Measurements from ENCODE around the gene ETV3. TPM values are rescaled to one million over a fixed set of nuclear protein-coding genes. Genes with fewer than 3 reads are reported as not detected.

Gene ETV3
- polyA plus RNA-seq, 2 donors: 9.3 to 9.4 TPM

- 61 to 68% methylated on average over 3 of the region's 3 CpGs for WGBS, 2 donors
- no peaks in the 10 kb centered on the region for H3K36me3 ChIP-seq (ENCODE audit: control insufficient read depth in 2 of 2, insufficient read depth in 2 of 2, low read length in 1 of 2)
- H3K4me3 ChIP-seq (ENCODE audit: low read depth in 1 of 2, low read length in 2 of 2): no peak overlapping the region
- no peaks in the 10 kb centered on the region for H3K27me3 ChIP-seq (ENCODE audit: control insufficient read depth in 1 of 2, insufficient read depth in 2 of 2, low read length in 2 of 2)
- peaks cover 0 to 2% of the 10 kb centered on the region in 2 donors for H3K4me1 ChIP-seq (ENCODE audit: control insufficient read depth in 2 of 2, insufficient read depth in 2 of 2, low read length in 1 of 2)
- no peaks in the 10 kb centered on the region for H3K9me3 ChIP-seq (ENCODE audit: control insufficient read depth in 2 of 2, insufficient read depth in 1 of 2, low read depth in 1 of 2, low read length in 1 of 2)
- no peak overlapping the region for H3K27ac ChIP-seq (ENCODE audit: low read depth in 2 of 2, low read length in 1 of 2)
Measured at GRCh38 chr1:157090771-157091170, 47.4 kb downstream of the ETV3 start.

- no peaks in the 10 kb centered on the region for H3K9me3 ChIP-seq (ENCODE audit: control insufficient read depth in 2 of 2, insufficient read depth in 1 of 2, low read depth in 1 of 2, low read length in 1 of 2)
- H3K27me3 ChIP-seq (ENCODE audit: control insufficient read depth in 1 of 2, insufficient read depth in 2 of 2, low read length in 2 of 2): no peaks in the 10 kb centered on the region
- 18% methylated on average over 10 of the region's 10 CpGs for WGBS, 2 donors
- no peaks in the 10 kb centered on the region for H3K4me1 ChIP-seq (ENCODE audit: control insufficient read depth in 2 of 2, insufficient read depth in 2 of 2, low read length in 1 of 2)
- H3K4me3 ChIP-seq (ENCODE audit: low read depth in 1 of 2, low read length in 2 of 2): no peak overlapping the region
- H3K36me3 ChIP-seq (ENCODE audit: control insufficient read depth in 2 of 2, insufficient read depth in 2 of 2, low read length in 1 of 2): no peaks in the 10 kb centered on the region
- H3K27ac ChIP-seq (ENCODE audit: low read depth in 2 of 2, low read length in 1 of 2): no peak overlapping the region
Measured at GRCh38 chr1:157090196-157090647, 48.0 kb downstream of the ETV3 start.

- H3K4me1 ChIP-seq (ENCODE audit: control insufficient read depth in 2 of 2, insufficient read depth in 2 of 2, low read length in 1 of 2): no peaks in the 10 kb centered on the region
- no peak overlapping the region for H3K27ac ChIP-seq (ENCODE audit: low read depth in 2 of 2, low read length in 1 of 2)
- 86 to 89% methylated on average over 9 of the region's 9 CpGs for WGBS, 2 donors
Measured at GRCh38 chr1:157089789-157090188, 48.4 kb downstream of the ETV3 start.

GRCh38 chr1:157088607-157089006, 49.6 kb downstream of the ETV3 start:
- Histone ChIP-seq H3K36me3 (ENCODE audit: control insufficient read depth in 2 of 2, insufficient read depth in 2 of 2, low read length in 1 of 2) (no peaks in the 10 kb centered on the region), H3K27me3 (ENCODE audit: control insufficient read depth in 1 of 2, insufficient read depth in 2 of 2, low read length in 2 of 2) (no peaks in the 10 kb centered on the region), H3K27ac (ENCODE audit: low read depth in 2 of 2, low read length in 1 of 2) (no peak overlapping the region), H3K4me1 (ENCODE audit: control insufficient read depth in 2 of 2, insufficient read depth in 2 of 2, low read length in 1 of 2) (no peaks in the 10 kb centered on the region), H3K4me3 (ENCODE audit: low read depth in 1 of 2, low read length in 2 of 2) (no peak overlapping the region), H3K9me3 (ENCODE audit: control insufficient read depth in 2 of 2, insufficient read depth in 1 of 2, low read depth in 1 of 2, low read length in 1 of 2) (no peaks in the 10 kb centered on the region)

More at GRCh38 chr1:157089789-157090188, 48.4 kb downstream of the ETV3 start:
- no peaks in the 10 kb centered on the region for H3K27me3 ChIP-seq (ENCODE audit: control insufficient read depth in 1 of 2, insufficient read depth in 2 of 2, low read length in 2 of 2)
- no peak overlapping the region for H3K4me3 ChIP-seq (ENCODE audit: low read depth in 1 of 2, low read length in 2 of 2)
- H3K9me3 ChIP-seq (ENCODE audit: control insufficient read depth in 2 of 2, insufficient read depth in 1 of 2, low read depth in 1 of 2, low read length in 1 of 2): no peaks in the 10 kb centered on the region
- H3K36me3 ChIP-seq (ENCODE audit: control insufficient read depth in 2 of 2, insufficient read depth in 2 of 2, low read length in 1 of 2): no peaks in the 10 kb centered on the region

GRCh38 chr1:157087030-157087429, 51.2 kb downstream of the ETV3 start:
- H3K4me3 ChIP-seq (ENCODE audit: low read depth in 1 of 2, low read length in 2 of 2): no peak overlapping the region
- H3K27me3 ChIP-seq (ENCODE audit: control insufficient read depth in 1 of 2, insufficient read depth in 2 of 2, low read length in 2 of 2): no peaks in the 10 kb centered on the region
- 76 to 85% methylated on average over 5 of the region's 5 CpGs for WGBS, 2 donors
- no peaks in the 10 kb centered on the region for H3K9me3 ChIP-seq (ENCODE audit: control insufficient read depth in 2 of 2, insufficient read depth in 1 of 2, low read depth in 1 of 2, low read length in 1 of 2)
- no peak overlapping the region for H3K27ac ChIP-seq (ENCODE audit: low read depth in 2 of 2, low read length in 1 of 2)
- no peaks in the 10 kb centered on the region for H3K4me1 ChIP-seq (ENCODE audit: control insufficient read depth in 2 of 2, insufficient read depth in 2 of 2, low read length in 1 of 2)
- H3K36me3 ChIP-seq (ENCODE audit: control insufficient read depth in 2 of 2, insufficient read depth in 2 of 2, low read length in 1 of 2): no peaks in the 10 kb centered on the region

GRCh38 chr1:157086299-157086698, 51.9 kb downstream of the ETV3 start:
- H3K27ac ChIP-seq (ENCODE audit: low read depth in 2 of 2, low read length in 1 of 2): no peak overlapping the region
- H3K27me3 ChIP-seq (ENCODE audit: control insufficient read depth in 1 of 2, insufficient read depth in 2 of 2, low read length in 2 of 2): no peaks in the 10 kb centered on the region
- WGBS, 2 donors: 87% methylated on average over 6 of the region's 6 CpGs
- H3K4me3 ChIP-seq (ENCODE audit: low read depth in 1 of 2, low read length in 2 of 2): no peak overlapping the region
- no peaks in the 10 kb centered on the region for H3K36me3 ChIP-seq (ENCODE audit: control insufficient read depth in 2 of 2, insufficient read depth in 2 of 2, low read length in 1 of 2)
- H3K4me1 ChIP-seq (ENCODE audit: control insufficient read depth in 2 of 2, insufficient read depth in 2 of 2, low read length in 1 of 2): no peaks in the 10 kb centered on the region
- H3K9me3 ChIP-seq (ENCODE audit: control insufficient read depth in 2 of 2, insufficient read depth in 1 of 2, low read depth in 1 of 2, low read length in 1 of 2): no peaks in the 10 kb centered on the region

- H3K4me3 ChIP-seq (ENCODE audit: low read depth in 1 of 2, low read length in 2 of 2): no peak overlapping the region
- H3K9me3 ChIP-seq (ENCODE audit: control insufficient read depth in 2 of 2, insufficient read depth in 1 of 2, low read depth in 1 of 2, low read length in 1 of 2): no peaks in the 10 kb centered on the region
- 84 to 86% methylated on average over 5 of the region's 5 CpGs for WGBS, 2 donors
- H3K36me3 ChIP-seq (ENCODE audit: control insufficient read depth in 2 of 2, insufficient read depth in 2 of 2, low read length in 1 of 2): no peaks in the 10 kb centered on the region
- H3K4me1 ChIP-seq (ENCODE audit: control insufficient read depth in 2 of 2, insufficient read depth in 2 of 2, low read length in 1 of 2): no peaks in the 10 kb centered on the region
- H3K27me3 ChIP-seq (ENCODE audit: control insufficient read depth in 1 of 2, insufficient read depth in 2 of 2, low read length in 2 of 2): no peaks in the 10 kb centered on the region
- no peak overlapping the region for H3K27ac ChIP-seq (ENCODE audit: low read depth in 2 of 2, low read length in 1 of 2)
Measured at GRCh38 chr1:157085421-157085820, 52.8 kb downstream of the ETV3 start.

- H3K27ac ChIP-seq (ENCODE audit: low read depth in 2 of 2, low read length in 1 of 2): no peak overlapping the region
- no peaks in the 10 kb centered on the region for H3K4me1 ChIP-seq (ENCODE audit: control insufficient read depth in 2 of 2, insufficient read depth in 2 of 2, low read length in 1 of 2)
- H3K36me3 ChIP-seq (ENCODE audit: control insufficient read depth in 2 of 2, insufficient read depth in 2 of 2, low read length in 1 of 2): no peaks in the 10 kb centered on the region
- H3K9me3 ChIP-seq (ENCODE audit: control insufficient read depth in 2 of 2, insufficient read depth in 1 of 2, low read depth in 1 of 2, low read length in 1 of 2): no peaks in the 10 kb centered on the region
- WGBS, 2 donors: 74 to 75% methylated on average over 5 of the region's 5 CpGs
- no peak overlapping the region for H3K4me3 ChIP-seq (ENCODE audit: low read depth in 1 of 2, low read length in 2 of 2)
- no peaks in the 10 kb centered on the region for H3K27me3 ChIP-seq (ENCODE audit: control insufficient read depth in 1 of 2, insufficient read depth in 2 of 2, low read length in 2 of 2)
Measured at GRCh38 chr1:157084720-157085119, 53.5 kb downstream of the ETV3 start.

GRCh38 chr1:157081707-157082106, 56.5 kb downstream of the ETV3 start:
- no peak overlapping the region for H3K27ac ChIP-seq (ENCODE audit: low read depth in 2 of 2, low read length in 1 of 2)
- H3K4me3 ChIP-seq (ENCODE audit: low read depth in 1 of 2, low read length in 2 of 2): no peak overlapping the region
- H3K4me1 ChIP-seq (ENCODE audit: control insufficient read depth in 2 of 2, insufficient read depth in 2 of 2, low read length in 1 of 2): no peaks in the 10 kb centered on the region
- 63 to 85% methylated on average over 5 of the region's 5 CpGs for WGBS, 2 donors
- no peaks in the 10 kb centered on the region for H3K36me3 ChIP-seq (ENCODE audit: control insufficient read depth in 2 of 2, insufficient read depth in 2 of 2, low read length in 1 of 2)
- no peaks in the 10 kb centered on the region for H3K27me3 ChIP-seq (ENCODE audit: control insufficient read depth in 1 of 2, insufficient read depth in 2 of 2, low read length in 2 of 2)
- no peaks in the 10 kb centered on the region for H3K9me3 ChIP-seq (ENCODE audit: control insufficient read depth in 2 of 2, insufficient read depth in 1 of 2, low read depth in 1 of 2, low read length in 1 of 2)

- Histone ChIP-seq H3K9me3 (ENCODE audit: control insufficient read depth in 2 of 2, insufficient read depth in 1 of 2, low read depth in 1 of 2, low read length in 1 of 2) (no peaks in the 10 kb centered on the region), H3K4me1 (ENCODE audit: control insufficient read depth in 2 of 2, insufficient read depth in 2 of 2, low read length in 1 of 2) (no peaks in the 10 kb centered on the region), H3K27me3 (ENCODE audit: control insufficient read depth in 1 of 2, insufficient read depth in 2 of 2, low read length in 2 of 2) (no peaks in the 10 kb centered on the region), H3K27ac (ENCODE audit: low read depth in 2 of 2, low read length in 1 of 2) (no peak overlapping the region), H3K36me3 (ENCODE audit: control insufficient read depth in 2 of 2, insufficient read depth in 2 of 2, low read length in 1 of 2) (no peaks in the 10 kb centered on the region), H3K4me3 (ENCODE audit: low read depth in 1 of 2, low read length in 2 of 2) (no peak overlapping the region)
- WGBS, 2 donors: 85 to 86% methylated on average over 10 of the region's 10 CpGs
Measured at GRCh38 chr1:157080714-157081113, 57.5 kb downstream of the ETV3 start.
